ENCODE data around the gene ALS2CL. TPM values are rescaled to one million over a fixed set of nuclear protein-coding genes. Genes with fewer than 3 reads are reported as not detected.

Gene ALS2CL
- polyA plus RNA-seq, 2 of the 4 experiments (the other 2 are of a cell fraction), result 2.3 to 4.0 TPM

- no peak for TF ChIP-seq ELK1 (IDR thresholded peaks at IDR 0.05; ENCODE audit: low read depth, low read length)
Observed at GRCh38 chr3:46682974-46683373, 10.5 kb downstream of the ALS2CL start (continued).

GRCh38 chr3:46681856-46682540 is 11.5 kb downstream of the ALS2CL start:
- FAIRE-seq (no peak), DNase-seq (ENCODE audit: low read depth in 1 of 2, low spot score in 1 of 2) (no peak), ATAC-seq (no peak)
- TF ChIP-seq MAZ (IDR thresholded peaks at IDR 0.05; ENCODE audit: borderline replicate concordance, low read depth, low read length) (no peak), KDM1A (IDR thresholded peaks at IDR 0.05; ENCODE audit: low read depth) (no peak), NFE2L2 (conservative IDR thresholded peaks at IDR 0.05; ENCODE audit: low read length) (no peak), JUNB (IDR thresholded peaks at IDR 0.05) (no peak), FOSB (CRISPR knock-in tag; IDR thresholded peaks at IDR 0.05) (no peak), ATOH8 (CRISPR knock-in tag; IDR thresholded peaks at IDR 0.05; ENCODE audit: low read depth) (no peak), REST (IDR thresholded peaks at IDR 0.05) (no peak), ZFP36 (IDR thresholded peaks at IDR 0.05; ENCODE audit: borderline replicate concordance, partially characterized antibody) (no peak), HEYL (CRISPR knock-in tag; IDR thresholded peaks at IDR 0.05) (no peak), SREBF2 (IDR thresholded peaks at IDR 0.05) (no peak), CHD2 (IDR thresholded peaks at IDR 0.05; ENCODE audit: low read length, partially characterized antibody) (no peak), ESRRA (IDR thresholded peaks at IDR 0.05; ENCODE audit: borderline replicate concordance, low read length) (no peak), EHF (CRISPR knock-in tag; IDR thresholded peaks at IDR 0.05) (no peak)
- TF ChIP-seq, protein P1, sequence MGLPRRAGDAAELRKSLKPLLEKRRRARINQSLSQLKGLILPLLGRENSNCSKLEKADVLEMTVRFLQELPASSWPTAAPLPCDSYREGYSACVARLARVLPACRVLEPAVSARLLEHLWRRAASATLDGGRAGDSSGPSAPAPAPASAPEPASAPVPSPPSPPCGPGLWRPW (IDR thresholded peaks at IDR 0.05), result no peak
- TF ChIP-seq, protein P2, sequence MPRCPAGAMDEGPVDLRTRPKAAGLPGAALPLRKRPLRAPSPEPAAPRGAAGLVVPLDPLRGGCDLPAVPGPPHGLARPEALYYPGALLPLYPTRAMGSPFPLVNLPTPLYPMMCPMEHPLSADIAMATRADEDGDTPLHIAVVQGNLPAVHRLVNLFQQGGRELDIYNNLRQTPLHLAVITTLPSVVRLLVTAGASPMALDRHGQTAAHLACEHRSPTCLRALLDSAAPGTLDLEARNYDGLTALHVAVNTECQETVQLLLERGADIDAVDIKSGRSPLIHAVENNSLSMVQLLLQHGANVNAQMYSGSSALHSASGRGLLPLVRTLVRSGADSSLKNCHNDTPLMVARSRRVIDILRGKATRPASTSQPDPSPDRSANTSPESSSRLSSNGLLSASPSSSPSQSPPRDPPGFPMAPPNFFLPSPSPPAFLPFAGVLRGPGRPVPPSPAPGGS (IDR thresholded peaks at IDR 0.05), result no peak
- H3K4me2 ChIP-seq, result no peak overlapping the region
- H3K4me3 ChIP-seq, result no peak overlapping the region
- ChIA-PET POLR2A (no interaction called here), CTCF (no interaction called here)
- no peak overlapping the region for H3K27ac ChIP-seq
- H3K4me1 ChIP-seq, result no peaks in the 10 kb centered on the region
- no peaks in the 10 kb centered on the region for H3K9me3 ChIP-seq
- 80% methylated on average over 8 of the region's 13 CpGs for WGBS (ENCODE audit: missing lambda C conversion rate)

GRCh38 chr3:46681387-46681786 is 12.1 kb downstream of the ALS2CL start:
- Histone ChIP-seq H3K9me3 (no peaks in the 10 kb centered on the region), H3K4me1 (no peaks in the 10 kb centered on the region), H3K27ac (no peak overlapping the region), H3K4me2 (no peak overlapping the region), H3K4me3 (no peak overlapping the region)
- no peak for TF ChIP-seq GATA3 (IDR thresholded peaks at IDR 0.05; ENCODE audit: borderline replicate concordance)
- DNase-seq (ENCODE audit: low read depth in 1 of 2, low spot score in 1 of 2) (no peak), ATAC-seq (no peak), FAIRE-seq (no peak)
- POLR2A ChIA-PET, result no interaction called here
- CTCF ChIA-PET, result no interaction called here
- WGBS (ENCODE audit: missing lambda C conversion rate), result no CpG with 5 or more reads among the region's 10 CpGs
